ENCODE measurements around the gene CALML5. TPM values are rescaled to one million over a fixed set of nuclear protein-coding genes. Genes with fewer than 3 reads are reported as not detected.

Gene CALML5
- total RNA-seq, 3 donors from 2014 or later: not detected

GRCh38 chr10:5449227-5449626 is 50.1 kb downstream of the CALML5 start:
- no peak for ATAC-seq

More at GRCh38 chr10:5449227-5449626, 50.1 kb downstream of the CALML5 start:
- H3K9me3 ChIP-seq: no peaks in the 10 kb centered on the region
- H3K36me3 ChIP-seq (ENCODE audit: low read depth): no peaks in the 10 kb centered on the region
- peak overlapping the region; percentile 4 for H3K4me3 ChIP-seq
- TF ChIP-seq CTCF (IDR thresholded peaks at IDR 0.05): no peak
- intact Hi-C loops (cut with DNase I, micrococcal nuclease): loop anchor here in 1 of 2 donors (5.0 kb wide), 1 partner anchor 98 kb away; no protein-coding TSS in a partner anchor
- DNase-seq: no peak
- H3K4me1 ChIP-seq (ENCODE audit: low read depth): peaks cover 17% of the 10 kb centered on the region

Other genes with a start within 250 kb of the CALML5 start
- 1 to 10 TPM; 1.4 to 5.9 (median 4.8) TPM for gene UCN3, start 134.6 kb downstream of the CALML5 start, total RNA-seq
- 10 to 100 TPM; 20.9 to 64.0 (median 38.7) TPM for gene TUBAL3, start 94.7 kb downstream of the CALML5 start, total RNA-seq
- gene NET1, start 87.0 kb downstream of the CALML5 start, total RNA-seq: 100 to 1,000 TPM; 213 to 399 (median 359) TPM
- gene CALML3, start 25.4 kb upstream of the CALML5 start, total RNA-seq: under 1 TPM in 2 of 3 donors, not detected in 1; 0.09 to 0.17 TPM
- gene ASB13, start 167.0 kb upstream of the CALML5 start, total RNA-seq: 10 to 100 TPM; 34.6 to 76.1 (median 50.5) TPM
- gene TASOR2, start 185.3 kb upstream of the CALML5 start, total RNA-seq: 10 to 100 TPM; 46.4 to 63.2 (median 58.4) TPM

Data from mucosa of descending colon (tissue), 3 donors.